HG02759 (cell line): ENCODE results near the gene POU2F1.
"Not testable (repeated sequence)": the region's sequence is repeated elsewhere in the genome, so short reads cannot be mapped to it uniquely, and the experiment has no call there.

Experiments used
- ATAC-seq: cut with Tn5 transposase; IDR thresholded peaks from one replicate; pipeline ENCODE4 v1.9.1; 2021; ENCODE audit warnings: mild to moderate bottlenecking, moderate library complexity; ENCODE audit not compliant: unreplicated experiment

POU2F1 gene

GRCh38 chr1:167230437-167230836 lies 9.8 kb downstream of the POU2F1 start:
- no peak for ATAC-seq

GRCh38 chr1:167231873-167232450 lies 11.3 kb downstream of the POU2F1 start:
- no peak for ATAC-seq

GRCh38 chr1:167232801-167233200 lies 12.1 kb downstream of the POU2F1 start:
- no peak for ATAC-seq

GRCh38 chr1:167233373-167233772 lies 12.7 kb downstream of the POU2F1 start:
- no peak for ATAC-seq

- ATAC-seq, result no peak
Observed at GRCh38 chr1:167237000-167237399, 16.3 kb downstream of the POU2F1 start.

GRCh38 chr1:167238713-167239112 lies 18.0 kb downstream of the POU2F1 start:
- ATAC-seq, result no peak

GRCh38 chr1:167239257-167239656 lies 18.6 kb downstream of the POU2F1 start:
- no peak for ATAC-seq

GRCh38 chr1:167244244-167244643 lies 23.6 kb downstream of the POU2F1 start:
- no peak for ATAC-seq

GRCh38 chr1:167245168-167245567 lies 24.5 kb downstream of the POU2F1 start:
- ATAC-seq, result not testable (repeated sequence)

- no peak for ATAC-seq
Observed at GRCh38 chr1:167246971-167247370, 26.3 kb downstream of the POU2F1 start.

GRCh38 chr1:167247754-167248153 lies 27.1 kb downstream of the POU2F1 start:
- ATAC-seq, result no peak

- no peak for ATAC-seq
Observed at GRCh38 chr1:167248707-167249642, 28.3 kb downstream of the POU2F1 start.

- ATAC-seq, result peak; percentile 78
Observed at GRCh38 chr1:167249702-167250101, 29.0 kb downstream of the POU2F1 start.

- no peak for ATAC-seq
Observed at GRCh38 chr1:167250482-167250881, 29.8 kb downstream of the POU2F1 start.

- no peak for ATAC-seq
Observed at GRCh38 chr1:167251472-167251871, 30.8 kb downstream of the POU2F1 start.

GRCh38 chr1:167252986-167253385 lies 32.3 kb downstream of the POU2F1 start:
- no peak for ATAC-seq

- no peak for ATAC-seq
Observed at GRCh38 chr1:167258858-167259257, 38.2 kb downstream of the POU2F1 start.

- ATAC-seq, result no peak
Observed at GRCh38 chr1:167262836-167263235, 42.1 kb downstream of the POU2F1 start.

- ATAC-seq, result no peak
Observed at GRCh38 chr1:167263344-167263743, 42.7 kb downstream of the POU2F1 start.

- ATAC-seq, result no peak
Observed at GRCh38 chr1:167263819-167264464, 43.3 kb downstream of the POU2F1 start.

GRCh38 chr1:167266965-167267364 lies 46.3 kb downstream of the POU2F1 start:
- ATAC-seq, result no peak

GRCh38 chr1:167268347-167268787 lies 47.7 kb downstream of the POU2F1 start:
- no peak for ATAC-seq
